SK-N-SH (cell line): ENCODE data around the gene GPR107. TPM values are rescaled to one million over a fixed set of nuclear protein-coding genes. Genes with fewer than 3 reads are reported as not detected.
A peak's percentile ranks its signal among the peaks of the same experiment; 100 is the strongest.

Source experiments
- CTCF ChIA-PET: fragments of 300-600, 350-600 bp; formaldehyde crosslinking; extraction: SDS; loops from one replicate; lab custom pipeline; 2021; lab: Yijun Ruan, JAX
- POLR2A ChIA-PET: fragments of 350-600 bp; sonication (Branson Sonifier 250); formaldehyde crosslinking; extraction: SDS; loops from one replicate; lab custom pipeline; 2020; ENCODE audit warnings: antibody characterized with exemption, inconsistent platforms; lab: Yijun Ruan, JAX
- DNase-seq: peaks from one replicate; pipeline ENCODE4 v3.0.0; 2012
- H2AFZ ChIP-seq: fragments of 200-600 bp; sonication (generic); 2 replicates; pipeline ENCODE4 v1.8.1; 2016; ENCODE audit warnings: antibody characterized with exemption, mild to moderate bottlenecking, low read depth
- H3F3A ChIP-seq: fragments of 200-600 bp; sonication (generic); replicated peaks from 2 replicates; pipeline ENCODE3; 2016; ENCODE audit warnings: antibody characterized with exemption, mild to moderate bottlenecking; ENCODE audit not compliant: insufficient read depth
- H3K27ac ChIP-seq, 2 experiments: fragments of 200-500 bp in 1 of 2; fragments of 200-600 bp in 1 of 2; sonication (Bioruptor generic) in 1 of 2; sonication (generic), shearing (Covaris generic) in 1 of 2; 2 replicates each; pipeline versions ENCODE4 v1.5.1 to v1.6.1; 2014 to 2016; ENCODE audit warnings: low read depth in 2 of 2, inconsistent platforms in 1 of 2, low read length in 1 of 2, mild to moderate bottlenecking in 1 of 2, mixed read lengths in 1 of 2
- H3K27me3 ChIP-seq: fragments of 200-600 bp; sonication (generic), shearing (Covaris generic); 2 replicates; pipeline ENCODE4 v1.6.1; 2016; ENCODE audit warnings: mixed run types; ENCODE audit not compliant: insufficient read depth
- H3K36me3 ChIP-seq, 2 experiments: fragments of 200-500 bp in 1 of 2; fragments of 200-600 bp in 1 of 2; sonication (Bioruptor generic) in 1 of 2; sonication (generic) in 1 of 2; replicated peaks in 1 of 2; 2 replicates each; pipeline versions ENCODE3 to v1.5.1; 2014 to 2016; ENCODE audit warnings: low read length in 1 of 2, mild to moderate bottlenecking in 1 of 2; ENCODE audit not compliant: insufficient read depth in 2 of 2, control insufficient read depth in 1 of 2
- H3K4me1 ChIP-seq, 2 experiments: fragments of 200-500 bp in 1 of 2; fragments of 200-600 bp in 1 of 2; sonication (Bioruptor generic) in 1 of 2; sonication (generic), shearing (Covaris generic) in 1 of 2; 2 replicates each; pipeline versions ENCODE4 v1.5.1 to v1.6.1; 2014 to 2016; ENCODE audit warnings: low read depth in 1 of 2, low read length in 1 of 2, mixed run types in 1 of 2; ENCODE audit not compliant: insufficient read depth in 2 of 2, control insufficient read depth in 1 of 2
- H3K4me2 ChIP-seq: fragments of 200-600 bp; sonication (generic), shearing (Covaris generic); 2 replicates; pipeline ENCODE4 v1.6.1; 2017; ENCODE audit warnings: mixed run types
- H3K4me3 ChIP-seq, 2 experiments: fragments of 200-500 bp in 1 of 2; fragments of 200-600 bp in 1 of 2; sonication (Bioruptor generic) in 1 of 2; sonication (generic), shearing (Covaris generic) in 1 of 2; 2 replicates each; pipeline versions ENCODE4 v1.5.1 to v1.8.1; 2014 to 2016; ENCODE audit warnings: low read depth in 2 of 2, inconsistent platforms in 1 of 2, low read length in 1 of 2, mild to moderate bottlenecking in 1 of 2, mixed read lengths in 1 of 2, moderate library complexity in 1 of 2
- H3K79me2 ChIP-seq: fragments of 200-600 bp; sonication (generic); 2 replicates; pipeline ENCODE4 v1.8.1; 2017; ENCODE audit warnings: mild to moderate bottlenecking; ENCODE audit not compliant: insufficient read depth
- H3K9ac ChIP-seq: fragments of 200-600 bp; sonication (generic); 2 replicates; pipeline ENCODE4 v1.6.1; 2017; ENCODE audit warnings: mixed run types
- H3K9me2 ChIP-seq: fragments of 200-600 bp; sonication (generic); 2 replicates; pipeline ENCODE4 v1.6.1; 2017; ENCODE audit warnings: mixed run types
- H3K9me3 ChIP-seq: fragments of 200-600 bp; sonication (generic); 2 replicates; pipeline ENCODE4 v1.6.1; 2017; ENCODE audit warnings: mixed run types, mild to moderate bottlenecking, moderate library complexity
- H4K20me1 ChIP-seq: fragments of 200-600 bp; sonication (generic); 2 replicates; pipeline ENCODE4 v1.6.1; 2017; ENCODE audit warnings: mild to moderate bottlenecking, mixed run types; ENCODE audit not compliant: insufficient read depth
- CHD2 ChIP-seq: fragments of 150-350 bp; IDR thresholded peaks from 2 replicates; pipeline ENCODE4 v1.6.1; 2018; ENCODE audit warnings: low read length; ENCODE audit not compliant: partially characterized antibody
- EP300 ChIP-seq, 2 experiments: IDR thresholded peaks; 2 replicates each; pipeline versions ENCODE4 v1.4.0 to v1.6.1; 2012; ENCODE audit warnings: borderline replicate concordance in 1 of 2, low read depth in 1 of 2, low read length in 1 of 2
- EZH2phosphoT487 ChIP-seq: fragments of 200-600 bp; sonication (generic); IDR thresholded peaks from 2 replicates; pipeline ENCODE4 v1.6.1; 2017; ENCODE audit warnings: low read depth, mixed run types, mild to moderate bottlenecking, antibody characterized with exemption, moderate library complexity, borderline replicate concordance
- FOSL2 ChIP-seq: IDR thresholded peaks from 2 replicates; pipeline ENCODE4 v1.4.0; 2012; ENCODE audit warnings: low read depth, mild to moderate bottlenecking, moderate library complexity, borderline replicate concordance
- FOXJ3 ChIP-seq: sonication (generic); formaldehyde crosslinking; IDR thresholded peaks from 2 replicates; pipeline ENCODE4 v1.5.1; 2020; ENCODE audit warnings: mild to moderate bottlenecking, missing genetic modification reagents
- FOXM1 ChIP-seq: IDR thresholded peaks from 2 replicates; pipeline ENCODE4 v1.4.0; 2012; ENCODE audit warnings: low read depth, mild to moderate bottlenecking
- GABPA ChIP-seq: IDR thresholded peaks from 2 replicates; pipeline ENCODE4 v1.4.0; 2012; ENCODE audit warnings: low read depth, mild to moderate bottlenecking
- MAX ChIP-seq: IDR thresholded peaks from 2 replicates; pipeline ENCODE4 v1.4.0; 2012; ENCODE audit warnings: low read depth
- NFIC ChIP-seq: IDR thresholded peaks from 2 replicates; pipeline ENCODE4 v1.4.0; 2012; ENCODE audit warnings: borderline replicate concordance
- PBX3 ChIP-seq: IDR thresholded peaks from 2 replicates; pipeline ENCODE4; 2012
- POLR2AphosphoS5 ChIP-seq: IDR thresholded peaks from 2 replicates; pipeline ENCODE4 v1.6.1; 2012; ENCODE audit warnings: low read depth, low read length
- RAD21 ChIP-seq: IDR thresholded peaks from 2 replicates; pipeline ENCODE4 v1.6.1; 2012; ENCODE audit warnings: mild to moderate bottlenecking, low read length
- RXRA ChIP-seq: IDR thresholded peaks from 2 replicates; pipeline ENCODE4 v1.4.0; 2012; ENCODE audit warnings: low read depth, mild to moderate bottlenecking, borderline replicate concordance
- SIN3A ChIP-seq: IDR thresholded peaks from 2 replicates; pipeline ENCODE4 v1.6.1; 2012; ENCODE audit warnings: low read depth, mild to moderate bottlenecking, low read length, moderate library complexity, borderline replicate concordance
- SMC3 ChIP-seq: IDR thresholded peaks from 2 replicates; pipeline ENCODE4 v1.6.1; 2012; ENCODE audit warnings: low read depth, low read length, improper control_type of control experiment
- TEAD4 ChIP-seq: IDR thresholded peaks from 2 replicates; pipeline ENCODE4 v1.4.0; 2012; ENCODE audit warnings: mild to moderate bottlenecking, borderline replicate concordance; ENCODE audit not compliant: insufficient read depth
- USF2 ChIP-seq: fragments of 150-350 bp; IDR thresholded peaks from 2 replicates; pipeline ENCODE4 v1.6.1; 2017; ENCODE audit warnings: antibody characterized with exemption, low read length, low read depth, borderline replicate concordance
- WGBS: methylation state at CpG from one replicate; pipeline ENCODE4 v1.1.6; 2017; ENCODE audit warnings: low lambda C conversion rate; 5-methylcytosine and 5-hydroxymethylcytosine counted together
- polyA plus RNA-seq, 3 experiments: library from polyadenylated mRNA; depleted of rRNA; stranded (reverse); fragments of >200 nt; gene quantifications; 2 replicates each; pipeline ENCODE4 v1.2.3, GENCODE V29; 2012
- TF ChIP-seq, protein P1 (sequence below): IDR thresholded peaks from 2 replicates; pipeline ENCODE4 v1.4.0; 2012; ENCODE audit warnings: low read depth, borderline replicate concordance
- TF ChIP-seq, protein P2 (sequence below): fragments of 150-350 bp; IDR thresholded peaks from 2 replicates; pipeline ENCODE4 v1.6.1; 2016; ENCODE audit warnings: mild to moderate bottlenecking, low read depth, low read length

GPR107 gene
- polyA plus RNA-seq, 1 of the 3 experiments (the other 2 are of a cell fraction): 23.0 TPM

GRCh38 chr9:130174025-130174424 lies 120.3 kb downstream of the GPR107 start:
- CTCF ChIA-PET: interaction anchor here (0.9 to 3.9 kb wide), 13 partner anchors 9 to 693 kb away, joined by 3 to 22 read pairs (median 5); no protein-coding TSS in a partner anchor
- peaks cover 58% of the 10 kb centered on the region for H4K20me1 ChIP-seq
- 86% methylated on average over 2 of the region's 9 CpGs for WGBS
- no peaks in the 10 kb centered on the region for H3K9me3 ChIP-seq
- no peaks in the 10 kb centered on the region for H3K27me3 ChIP-seq
- peak overlapping the region in 1 of 2 experiments; percentile 14; a peak in 1 of 4 replicates for H3K27ac ChIP-seq
- peak overlapping the region; percentile 98 for H3K4me2 ChIP-seq
- H2AFZ ChIP-seq: no peak overlapping the region
- peaks cover 0 to 3% of the 10 kb centered on the region in 2 experiments for H3K36me3 ChIP-seq
- no peak for DNase-seq
- peaks cover 6 to 24% of the 10 kb centered on the region in 2 experiments; a peak in 1 of 4 replicates for H3K4me1 ChIP-seq
- peaks cover 61% of the 10 kb centered on the region for H3K79me2 ChIP-seq
- POLR2A ChIA-PET: interaction anchor here (1.2 to 1.8 kb wide), 2 partner anchors 12 to 20 kb away, joined by 3 to 4 read pairs; no protein-coding TSS in a partner anchor
- H3K4me3 ChIP-seq: peak overlapping the region; percentile 67 to 82
- H3K9ac ChIP-seq: peak overlapping the region; percentile 86; the same call in 1 of the 2 replicates
- TF ChIP-seq RXRA: no peak
- TF ChIP-seq, protein P1, sequence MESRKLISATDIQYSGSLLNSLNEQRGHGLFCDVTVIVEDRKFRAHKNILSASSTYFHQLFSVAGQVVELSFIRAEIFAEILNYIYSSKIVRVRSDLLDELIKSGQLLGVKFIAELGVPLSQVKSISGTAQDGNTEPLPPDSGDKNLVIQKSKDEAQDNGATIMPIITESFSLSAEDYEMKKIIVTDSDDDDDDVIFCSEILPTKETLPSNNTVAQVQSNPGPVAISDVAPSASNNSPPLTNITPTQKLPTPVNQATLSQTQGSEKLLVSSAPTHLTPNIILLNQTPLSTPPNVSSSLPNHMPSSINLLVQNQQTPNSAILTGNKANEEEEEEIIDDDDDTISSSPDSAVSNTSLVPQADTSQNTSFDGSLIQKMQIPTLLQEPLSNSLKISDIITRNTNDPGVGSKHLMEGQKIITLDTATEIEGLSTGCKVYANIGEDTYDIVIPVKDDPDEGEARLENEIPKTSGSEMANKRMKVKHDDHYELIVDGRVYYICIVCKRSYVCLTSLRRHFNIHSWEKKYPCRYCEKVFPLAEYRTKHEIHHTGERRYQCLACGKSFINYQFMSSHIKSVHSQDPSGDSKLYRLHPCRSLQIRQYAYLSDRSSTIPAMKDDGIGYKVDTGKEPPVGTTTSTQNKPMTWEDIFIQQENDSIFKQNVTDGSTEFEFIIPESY: no peak
- TF ChIP-seq SMC3: no peak
- TF ChIP-seq POLR2AphosphoS5: no peak
- TF ChIP-seq MAX: no peak
- no peak for TF ChIP-seq CHD2
- TF ChIP-seq EP300 (IDR thresholded peaks at IDR 0.05; ENCODE audit: borderline replicate concordance in 1 of 2, low read depth in 1 of 2, low read length in 1 of 2): no peak
- no peak for TF ChIP-seq NFIC
- no peak for TF ChIP-seq EZH2phosphoT487
- TF ChIP-seq GABPA: no peak
- no peaks in the 10 kb centered on the region for H3K9me2 ChIP-seq
- peaks cover 8% of the 10 kb centered on the region for H3F3A ChIP-seq

DNA sequence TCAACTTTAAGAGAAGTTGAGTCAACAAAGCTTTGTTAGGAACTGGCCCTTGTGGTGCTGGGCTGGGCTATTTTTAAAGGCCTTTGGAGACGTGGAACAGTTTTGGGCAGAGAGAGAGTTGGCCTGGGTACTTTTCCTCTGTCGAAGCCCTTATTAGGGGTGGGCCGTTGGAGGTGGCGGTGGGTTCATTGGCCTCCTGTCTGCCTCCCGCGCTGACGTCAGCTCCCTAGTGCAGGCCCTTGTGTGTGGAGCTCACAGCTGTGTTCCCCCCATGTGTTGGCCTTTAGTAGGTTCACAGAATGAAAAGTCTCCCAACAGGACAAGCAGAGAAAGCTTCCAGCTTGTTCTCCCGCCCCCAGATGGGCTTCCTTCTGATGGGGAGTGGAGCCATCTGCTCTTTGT lies 121.2 kb downstream of the GPR107 start:
- peaks cover 0 to 3% of the 10 kb centered on the region in 2 experiments for H3K36me3 ChIP-seq
- TF ChIP-seq POLR2AphosphoS5: no peak
- TF ChIP-seq, protein P2, sequence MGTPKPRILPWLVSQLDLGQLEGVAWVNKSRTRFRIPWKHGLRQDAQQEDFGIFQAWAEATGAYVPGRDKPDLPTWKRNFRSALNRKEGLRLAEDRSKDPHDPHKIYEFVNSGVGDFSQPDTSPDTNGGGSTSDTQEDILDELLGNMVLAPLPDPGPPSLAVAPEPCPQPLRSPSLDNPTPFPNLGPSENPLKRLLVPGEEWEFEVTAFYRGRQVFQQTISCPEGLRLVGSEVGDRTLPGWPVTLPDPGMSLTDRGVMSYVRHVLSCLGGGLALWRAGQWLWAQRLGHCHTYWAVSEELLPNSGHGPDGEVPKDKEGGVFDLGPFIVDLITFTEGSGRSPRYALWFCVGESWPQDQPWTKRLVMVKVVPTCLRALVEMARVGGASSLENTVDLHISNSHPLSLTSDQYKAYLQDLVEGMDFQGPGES: no peak
- no peak for TF ChIP-seq PBX3
- no peak for TF ChIP-seq FOXJ3 (CRISPR knock-in tag)
- TF ChIP-seq TEAD4: no peak
- TF ChIP-seq EZH2phosphoT487: no peak
- TF ChIP-seq USF2: no peak
- TF ChIP-seq FOSL2: no peak
- TF ChIP-seq RXRA: no peak
- TF ChIP-seq SIN3A: no peak
- no peak for TF ChIP-seq EP300 (IDR thresholded peaks at IDR 0.05; ENCODE audit: borderline replicate concordance in 1 of 2, low read depth in 1 of 2, low read length in 1 of 2)
- no peak for TF ChIP-seq RAD21
- TF ChIP-seq GABPA: no peak
- no peak for TF ChIP-seq FOXM1
- CTCF ChIA-PET: interaction anchor here (1.0 to 3.9 kb wide), 5 partner anchors 18 to 692 kb away, joined by 4 to 22 read pairs (median 9); no protein-coding TSS in a partner anchor
- H3K4me2 ChIP-seq: no peak overlapping the region
- H2AFZ ChIP-seq: no peak overlapping the region
- POLR2A ChIA-PET: interaction anchor here (0.6 to 1.8 kb wide), 2 partner anchors 19 to 125 kb away, joined by 3 to 4 read pairs; no protein-coding TSS in a partner anchor
- peaks cover 70% of the 10 kb centered on the region for H3K79me2 ChIP-seq
- H3K9me2 ChIP-seq: no peaks in the 10 kb centered on the region
- 100% methylated on average over 4 of the region's 8 CpGs for WGBS
- peaks cover 6 to 24% of the 10 kb centered on the region in 2 experiments; a peak in 1 of 4 replicates for H3K4me1 ChIP-seq
- no peak overlapping the region for H3K9ac ChIP-seq
- DNase-seq: no peak
- peaks cover 15% of the 10 kb centered on the region for H3F3A ChIP-seq
- H3K9me3 ChIP-seq: no peaks in the 10 kb centered on the region
- H3K27me3 ChIP-seq: no peaks in the 10 kb centered on the region
- no peak overlapping the region for H3K4me3 ChIP-seq
- no peak overlapping the region for H3K27ac ChIP-seq
- H4K20me1 ChIP-seq: peaks cover 67% of the 10 kb centered on the region
